C4-2B (cell line): Measurements from ENCODE around the gene CIB2.

Experiments used
- H3K27ac ChIP-seq: fragments of 450-650 bp; 2 replicates; pipeline ENCODE4 v1.5.1; 2017
- CTCF ChIP-seq: fragments of 450-650 bp; conservative IDR thresholded peaks from 2 replicates; pipeline ENCODE4 v1.5.1; 2017; ENCODE audit warnings: mild to moderate bottlenecking
- ZFX ChIP-seq: fragments of 450-650 bp; IDR thresholded peaks from 2 replicates; pipeline ENCODE4 v1.6.1; 2017

CIB2 gene

DNA sequence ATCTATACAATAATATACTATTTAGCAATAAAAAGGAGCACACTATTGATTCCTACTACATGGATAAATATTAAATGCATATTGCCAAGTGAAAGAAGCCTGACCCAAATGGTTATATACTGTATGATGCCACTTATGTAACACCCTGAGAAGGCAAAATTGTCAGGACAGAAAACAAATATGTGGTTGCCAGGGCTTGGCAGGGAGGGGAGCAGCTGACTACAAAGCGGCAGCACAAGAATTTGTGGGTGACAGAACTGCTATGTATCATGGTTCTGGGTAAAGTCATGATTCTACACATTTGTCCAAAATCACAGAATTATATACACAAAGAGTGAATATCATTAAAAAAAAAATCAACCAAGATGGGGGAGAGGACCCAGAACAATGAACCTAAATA, 76.3 kb downstream of the CIB2 start:
- TF ChIP-seq ZFX (no peak), CTCF (no peak)
- H3K27ac ChIP-seq = no peak overlapping the region
